NCI-H187 (cell line): ENCODE data around the gene CREB3L1.
"Not testable (repeated sequence)": the region's sequence is repeated elsewhere in the genome, so short reads cannot be mapped to it uniquely, and the experiment has no call there.

Experiments used
- DNase-seq, 2 experiments: peaks; one replicate each; lab custom pipeline; 2025; lab: John Stamatoyannopoulos, UW

The CREB3L1 gene

GRCh38 chr11:46249103-46249937, 28.1 kb upstream of the CREB3L1 start:
- DNase-seq: no peak

GRCh38 chr11:46249938-46250744, 27.3 kb upstream of the CREB3L1 start:
- no peak for DNase-seq

- no peak for DNase-seq
Observed at GRCh38 chr11:46250745-46251052, 26.8 kb upstream of the CREB3L1 start.

GRCh38 chr11:46251954-46252353, 25.5 kb upstream of the CREB3L1 start:
- DNase-seq: no peak

- DNase-seq: no peak
Observed at GRCh38 chr11:46252373-46252914, 25.0 kb upstream of the CREB3L1 start.

- no peak for DNase-seq
Observed at GRCh38 chr11:46253258-46254132, 24.0 kb upstream of the CREB3L1 start.

GRCh38 chr11:46254133-46254491, 23.4 kb upstream of the CREB3L1 start:
- no peak for DNase-seq

GRCh38 chr11:46256540-46257001, 20.9 kb upstream of the CREB3L1 start:
- DNase-seq: no peak

- DNase-seq: not testable (repeated sequence)
Observed at GRCh38 chr11:46259347-46259746, 18.1 kb upstream of the CREB3L1 start.

- no peak for DNase-seq
Observed at GRCh38 chr11:46259971-46260560, 17.4 kb upstream of the CREB3L1 start.

GRCh38 chr11:46263120-46263519, 14.3 kb upstream of the CREB3L1 start:
- DNase-seq: no peak

- no peak for DNase-seq
Observed at GRCh38 chr11:46264030-46264429, 13.4 kb upstream of the CREB3L1 start.

GRCh38 chr11:46264976-46265375, 12.5 kb upstream of the CREB3L1 start:
- DNase-seq: no peak

GRCh38 chr11:46265764-46266163, 11.7 kb upstream of the CREB3L1 start:
- no peak for DNase-seq

- DNase-seq: no peak
Observed at GRCh38 chr11:46267930-46268329, 9.5 kb upstream of the CREB3L1 start.

- DNase-seq: no peak
Observed at GRCh38 chr11:46270684-46271083, 6.8 kb upstream of the CREB3L1 start.

- DNase-seq: no peak
Observed at GRCh38 chr11:46271407-46271806, 6.1 kb upstream of the CREB3L1 start.

GRCh38 chr11:46271875-46272815, 5.3 kb upstream of the CREB3L1 start:
- no peak for DNase-seq

GRCh38 chr11:46272816-46273427, 4.5 kb upstream of the CREB3L1 start:
- no peak for DNase-seq
